Vagina (tissue), 2 donors: ENCODE results near the gene TNRC6C. TPM values are rescaled to one million over a fixed set of nuclear protein-coding genes. Genes with fewer than 3 reads are reported as not detected.

Source experiments
- DNase-seq, 2 donors: peaks; one replicate each; pipeline ENCODE4 v3.0.0-alpha.2; 2017; ENCODE audit errors: extremely low spot score in 2 of 2
- H3K27ac ChIP-seq: fragments of 200-600 bp; sonication (generic); one replicate; pipeline ENCODE4 v1.5.1; 2019
- H3K27me3 ChIP-seq: fragments of 200-600 bp; sonication (generic); one replicate; pipeline ENCODE4 v1.5.1; 2019
- H3K36me3 ChIP-seq, 2 donors: fragments of 200-600 bp; sonication (generic); one replicate each; pipeline ENCODE4 v1.5.1; 2017 to 2019
- H3K4me1 ChIP-seq: fragments of 200-600 bp; sonication (generic); one replicate; pipeline ENCODE4 v1.5.1; 2019
- H3K4me3 ChIP-seq, 2 donors: fragments of 200-600 bp; sonication (generic); 1 replicate in 1 of 2; 2 replicates in 1 of 2; pipeline ENCODE4 v1.5.1; 2016 to 2019
- H3K9me3 ChIP-seq: fragments of 200-600 bp; sonication (generic); one replicate; pipeline ENCODE4 v1.5.1; 2019
- POLR2A ChIP-seq, 2 donors: fragments of 450-650 bp; IDR thresholded peaks; one replicate each; pipeline ENCODE4 v1.6.1; 2017; ENCODE audit warnings: antibody characterized with exemption in 2 of 2, mild to moderate bottlenecking in 2 of 2, moderate library complexity in 2 of 2
- POLR2AphosphoS5 ChIP-seq, 2 donors: sonication (generic); formaldehyde crosslinking; IDR thresholded peaks; one replicate each; pipeline ENCODE4 v1.9.0; 2017; ENCODE audit warnings: antibody characterized with exemption in 2 of 2, mild to moderate bottlenecking in 2 of 2, low read depth in 1 of 2; ENCODE audit not compliant: insufficient read depth in 1 of 2
- intact Hi-C: fragments of 100-400 bp; cut with DNase I; formaldehyde crosslinking; loops from one replicate; pipeline ENCODE4 v1.15.1; 2023
- total RNA-seq: library from RNA; depleted of rRNA; stranded (reverse); fragments of >200 nt; gene quantifications from one replicate; pipeline ENCODE4 v1.2.3, GENCODE V29; 2016
- TF ChIP-seq, protein P1 (sequence below), 3 experiments: fragments of 450-650 bp in 2 of 3; fragments of 200-600 bp in 1 of 3; sonication (generic) in 1 of 3; IDR thresholded peaks; one replicate each; pipeline ENCODE4 v1.5.1; 2017 to 2019; ENCODE audit warnings: antibody characterized with exemption in 3 of 3, mild to moderate bottlenecking in 2 of 3, moderate library complexity in 2 of 3

TNRC6C gene
- total RNA-seq, 1 donor from 2014 or later = 14.7 TPM

DNA sequence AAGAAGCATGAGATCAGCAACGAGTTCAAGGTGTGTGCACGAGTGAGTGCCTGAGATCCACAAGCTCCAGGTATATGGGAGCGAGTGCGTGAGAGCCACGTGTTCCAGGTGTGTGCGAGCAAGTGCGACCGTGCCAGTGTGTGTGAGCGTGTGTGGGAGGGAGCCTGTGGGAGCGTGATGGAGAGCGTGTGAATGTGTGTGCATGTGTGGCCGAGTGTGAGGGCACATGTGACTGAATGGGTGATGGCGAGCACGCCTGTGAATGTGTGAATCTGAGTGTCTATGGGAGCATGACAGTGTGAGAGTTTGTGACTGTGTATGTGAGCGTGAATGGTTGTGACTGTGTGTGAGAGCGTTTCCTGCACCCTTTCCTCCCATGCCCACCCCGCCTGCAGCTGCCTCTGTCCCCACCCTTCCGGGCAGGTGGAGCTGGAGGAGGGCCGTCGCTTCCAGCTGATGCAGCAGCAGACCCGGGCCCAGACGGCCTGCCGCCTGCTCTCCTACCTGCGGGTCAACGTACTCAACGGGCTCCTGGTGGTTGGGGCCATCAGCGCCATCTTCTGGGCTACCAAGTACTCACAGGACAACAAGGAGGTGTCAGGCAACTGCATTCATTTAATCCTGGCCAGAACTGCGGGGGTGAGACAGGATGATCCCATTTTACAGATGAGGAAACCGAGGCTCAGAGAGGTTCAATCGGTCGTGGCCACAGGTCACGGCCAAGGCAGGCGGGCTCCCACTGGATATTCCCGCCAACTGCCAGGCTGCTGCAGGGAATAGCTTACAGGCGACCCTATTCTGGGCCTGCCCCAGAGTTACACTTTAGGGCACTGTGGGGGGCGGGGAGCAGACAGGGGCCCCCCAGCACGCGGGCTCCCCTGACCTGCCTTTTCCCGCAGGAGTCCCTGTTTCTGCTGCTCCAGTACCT, 175.7 kb downstream of the TNRC6C start:
- Histone ChIP-seq H3K4me3 (no peak overlapping the region), H3K27me3 (no peaks in the 10 kb centered on the region), H3K4me1 (peaks cover 34% of the 10 kb centered on the region), H3K27ac (no peak overlapping the region), H3K9me3 (no peaks in the 10 kb centered on the region), H3K36me3 (no peaks in the 10 kb centered on the region)
- intact Hi-C loops = no loop called here
- no peak for DNase-seq
- TF ChIP-seq POLR2A (IDR thresholded peaks at IDR 0.05) (no peak), POLR2AphosphoS5 (IDR thresholded peaks at IDR 0.05; ENCODE audit: insufficient read depth in 1 of 2, low read depth in 1 of 2) (peak in 1 of 2 donors; percentile 6)
- TF ChIP-seq, protein P1, sequence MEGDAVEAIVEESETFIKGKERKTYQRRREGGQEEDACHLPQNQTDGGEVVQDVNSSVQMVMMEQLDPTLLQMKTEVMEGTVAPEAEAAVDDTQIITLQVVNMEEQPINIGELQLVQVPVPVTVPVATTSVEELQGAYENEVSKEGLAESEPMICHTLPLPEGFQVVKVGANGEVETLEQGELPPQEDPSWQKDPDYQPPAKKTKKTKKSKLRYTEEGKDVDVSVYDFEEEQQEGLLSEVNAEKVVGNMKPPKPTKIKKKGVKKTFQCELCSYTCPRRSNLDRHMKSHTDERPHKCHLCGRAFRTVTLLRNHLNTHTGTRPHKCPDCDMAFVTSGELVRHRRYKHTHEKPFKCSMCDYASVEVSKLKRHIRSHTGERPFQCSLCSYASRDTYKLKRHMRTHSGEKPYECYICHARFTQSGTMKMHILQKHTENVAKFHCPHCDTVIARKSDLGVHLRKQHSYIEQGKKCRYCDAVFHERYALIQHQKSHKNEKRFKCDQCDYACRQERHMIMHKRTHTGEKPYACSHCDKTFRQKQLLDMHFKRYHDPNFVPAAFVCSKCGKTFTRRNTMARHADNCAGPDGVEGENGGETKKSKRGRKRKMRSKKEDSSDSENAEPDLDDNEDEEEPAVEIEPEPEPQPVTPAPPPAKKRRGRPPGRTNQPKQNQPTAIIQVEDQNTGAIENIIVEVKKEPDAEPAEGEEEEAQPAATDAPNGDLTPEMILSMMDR (IDR thresholded peaks at IDR 0.05) = peak in 2 of 3 experiments; percentile 15 to 29

- TF ChIP-seq POLR2A (IDR thresholded peaks at IDR 0.05) = no peak
- TF ChIP-seq, protein P1 (IDR thresholded peaks at IDR 0.05) = no peak
- TF ChIP-seq POLR2AphosphoS5 (IDR thresholded peaks at IDR 0.05; ENCODE audit: insufficient read depth in 1 of 2, low read depth in 1 of 2) = no peak
- intact Hi-C loops = no loop called here
- Histone ChIP-seq H3K9me3 (no peaks in the 10 kb centered on the region), H3K27ac (no peak overlapping the region), H3K4me1 (peaks cover 31% of the 10 kb centered on the region), H3K4me3 (no peak overlapping the region), H3K36me3 (no peaks in the 10 kb centered on the region), H3K27me3 (no peaks in the 10 kb centered on the region)
- DNase-seq = no peak
Measured at GRCh38 chr17:78134899-78135385, 176.4 kb downstream of the TNRC6C start.

DNA sequence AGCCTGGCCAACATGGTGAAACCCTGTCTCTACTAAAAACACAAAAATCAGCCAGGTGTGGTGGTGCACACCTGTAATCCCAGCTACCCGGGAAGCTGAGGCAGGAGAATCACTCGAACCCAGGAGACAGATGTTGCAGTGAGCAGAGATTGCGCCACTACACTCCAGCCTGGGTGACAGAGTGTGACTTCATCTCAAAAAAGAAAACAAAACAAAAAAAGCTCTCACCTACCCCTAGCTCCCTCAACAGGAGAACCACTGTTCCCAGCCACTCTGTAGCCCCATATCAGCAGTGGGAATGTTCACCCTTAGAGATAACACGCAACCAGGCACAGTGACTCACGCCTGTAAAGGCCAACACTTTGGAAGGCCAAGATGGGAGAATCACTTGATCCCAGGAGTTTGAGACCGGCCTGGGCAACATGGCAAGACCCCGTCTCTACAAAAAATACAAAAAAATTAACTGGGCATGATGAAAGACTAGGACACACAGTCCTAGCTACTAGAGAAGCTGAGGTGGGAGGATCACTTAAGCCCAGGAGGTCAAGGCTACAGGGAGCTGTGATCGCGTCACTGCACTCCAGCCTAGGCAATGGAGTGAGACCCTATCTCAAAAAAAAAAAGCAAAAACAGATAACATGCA, 177.5 kb downstream of the TNRC6C start:
- no peak for TF ChIP-seq POLR2AphosphoS5 (IDR thresholded peaks at IDR 0.05; ENCODE audit: insufficient read depth in 1 of 2, low read depth in 1 of 2)
- no peak for TF ChIP-seq POLR2A (IDR thresholded peaks at IDR 0.05)
- TF ChIP-seq, protein P1 (IDR thresholded peaks at IDR 0.05) = no peak
- Histone ChIP-seq H3K4me1 (peaks cover 29% of the 10 kb centered on the region), H3K27ac (no peak overlapping the region), H3K9me3 (no peaks in the 10 kb centered on the region), H3K27me3 (no peaks in the 10 kb centered on the region), H3K36me3 (no peaks in the 10 kb centered on the region), H3K4me3 (no peak overlapping the region)
- DNase-seq = no peak
- intact Hi-C loops = no loop called here

DNA sequence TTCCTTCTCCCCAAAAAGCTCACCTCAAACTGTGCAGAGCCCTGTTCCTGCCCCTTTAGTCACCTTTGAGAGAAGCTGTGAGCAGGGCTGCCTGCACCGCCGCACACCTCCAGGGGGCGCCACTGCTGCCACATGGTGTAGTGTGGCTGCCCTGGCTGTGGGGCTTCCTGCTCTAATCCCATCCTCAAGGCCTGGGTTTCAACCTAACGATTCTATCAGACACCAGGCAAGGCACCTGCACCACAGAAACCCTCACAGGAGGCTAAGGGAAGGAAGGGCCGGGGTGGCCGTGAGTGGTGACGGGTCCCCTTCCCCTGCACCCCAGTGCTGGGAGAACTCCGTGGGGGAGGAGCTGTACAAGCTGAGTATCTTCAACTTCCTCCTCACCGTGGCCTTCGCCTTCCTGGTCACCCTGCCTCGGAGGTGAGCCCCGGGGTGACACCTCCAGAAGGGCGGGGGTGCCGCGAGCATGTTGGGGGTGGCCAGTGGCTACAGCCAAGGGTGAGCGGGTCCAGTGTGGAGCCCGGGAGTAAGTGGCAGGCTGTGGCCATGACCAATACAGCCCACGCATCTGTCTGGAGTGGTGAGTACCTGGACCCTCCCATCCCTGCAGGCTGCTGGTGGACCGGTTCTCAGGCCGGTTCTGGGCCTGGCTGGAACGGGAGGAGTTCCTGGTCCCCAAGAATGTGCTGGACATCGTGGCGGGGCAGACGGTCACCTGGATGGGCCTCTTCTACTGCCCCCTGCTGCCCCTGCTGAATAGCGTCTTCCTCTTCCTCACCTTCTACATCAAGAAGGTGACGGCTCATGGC, 179.1 kb downstream of the TNRC6C start:
- TF ChIP-seq POLR2AphosphoS5 (IDR thresholded peaks at IDR 0.05; ENCODE audit: insufficient read depth in 1 of 2, low read depth in 1 of 2) (no peak), POLR2A (IDR thresholded peaks at IDR 0.05) (no peak)
- TF ChIP-seq, protein P1 (IDR thresholded peaks at IDR 0.05) = no peak
- DNase-seq = no peak
- no peak overlapping the region for H3K27ac ChIP-seq

More for the DNA sequence above, 179.1 kb downstream of the TNRC6C start:
- intact Hi-C loops = no loop called here
- Histone ChIP-seq H3K27me3 (no peaks in the 10 kb centered on the region), H3K4me1 (peaks cover 26% of the 10 kb centered on the region), H3K9me3 (no peaks in the 10 kb centered on the region), H3K4me3 (no peak overlapping the region), H3K36me3 (no peaks in the 10 kb centered on the region)
